Occipital lobe (tissue), 2 donors: ENCODE measurements around the gene CCKAR. TPM values are rescaled to one million over a fixed set of nuclear protein-coding genes. Genes with fewer than 3 reads are reported as not detected.

Source experiments
- DNase-seq: peaks from one replicate; lab custom pipeline; 2025; lab: John Stamatoyannopoulos, UW
- total RNA-seq: library from RNA; depleted of rRNA; stranded (reverse); fragments of >200 nt; gene quantifications from one replicate; pipeline ENCODE4 v1.2.3, GENCODE V29; 2014

CCKAR gene
- total RNA-seq, 1 donor from 2014 or later, result not detected

DNA sequence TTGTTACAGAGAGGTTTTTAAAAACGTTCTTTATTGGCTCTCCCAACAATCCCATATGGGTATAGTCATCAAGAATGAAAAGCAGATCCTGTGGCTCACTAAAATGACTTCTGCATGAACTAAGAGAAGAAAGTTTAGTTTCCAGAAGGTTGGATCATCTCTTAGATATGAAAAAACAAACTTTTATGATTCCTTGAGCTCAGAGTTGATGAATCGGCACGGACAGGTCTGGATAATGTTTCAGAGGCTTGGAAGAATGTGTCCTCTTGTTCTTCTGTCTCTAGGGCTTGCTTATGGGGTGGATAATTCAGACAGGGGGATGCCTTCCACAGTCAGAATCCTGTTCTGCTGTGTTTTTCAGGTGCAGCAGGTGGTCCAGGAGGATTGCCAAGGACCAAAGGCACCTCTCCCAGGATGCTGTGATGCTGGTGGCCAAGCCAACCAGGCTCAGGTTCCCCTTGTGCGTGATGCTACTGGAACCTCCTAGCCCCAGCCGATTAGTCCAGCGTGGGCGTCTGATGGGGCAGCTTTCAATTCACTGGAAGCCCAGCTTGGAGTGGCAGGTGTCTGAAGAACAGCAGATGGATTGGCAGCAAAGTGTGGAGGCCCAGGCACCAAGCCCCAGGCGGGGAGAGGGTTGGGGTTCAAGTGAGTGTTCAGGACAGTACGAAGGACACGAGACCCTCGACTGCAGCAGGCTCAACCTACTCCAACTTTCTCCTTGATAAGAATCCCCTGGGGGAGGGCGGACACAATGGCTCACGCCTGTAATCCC lies 30.3 kb downstream of the CCKAR start:
- DNase-seq, result no peak

DNA sequence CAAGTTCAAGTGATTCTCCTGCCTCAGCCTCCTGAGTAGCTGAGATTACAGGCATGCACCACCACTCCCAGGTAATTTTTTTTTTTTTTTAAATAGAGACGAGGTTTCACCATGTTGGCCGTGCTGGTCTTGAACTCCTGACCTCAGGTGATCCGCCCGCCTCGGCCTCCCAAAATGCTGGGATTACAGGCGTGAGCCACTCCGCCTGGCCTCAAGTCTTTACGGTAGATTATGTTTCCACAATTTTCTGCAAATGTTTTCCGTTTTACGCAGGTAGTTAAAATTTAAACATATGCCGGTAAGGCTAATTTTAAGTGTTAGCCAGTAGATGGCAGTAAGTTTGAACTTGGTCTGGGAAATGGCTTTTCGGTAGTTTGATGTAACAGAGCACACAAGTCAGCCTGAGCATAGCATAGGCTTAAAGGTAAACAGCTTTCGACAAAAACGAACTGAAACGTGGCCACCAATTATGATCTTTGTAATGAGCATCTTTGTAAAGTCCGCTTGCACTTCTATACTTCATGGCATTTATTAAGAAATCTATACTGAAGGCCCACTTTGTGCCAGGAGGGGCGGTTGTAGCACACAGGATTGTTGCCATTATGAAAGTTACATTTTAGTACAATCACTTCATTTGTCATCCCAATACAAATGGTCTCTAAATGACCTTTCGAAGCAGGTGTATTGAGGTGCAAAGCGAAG lies 31.1 kb downstream of the CCKAR start:
- no peak for DNase-seq

DNA sequence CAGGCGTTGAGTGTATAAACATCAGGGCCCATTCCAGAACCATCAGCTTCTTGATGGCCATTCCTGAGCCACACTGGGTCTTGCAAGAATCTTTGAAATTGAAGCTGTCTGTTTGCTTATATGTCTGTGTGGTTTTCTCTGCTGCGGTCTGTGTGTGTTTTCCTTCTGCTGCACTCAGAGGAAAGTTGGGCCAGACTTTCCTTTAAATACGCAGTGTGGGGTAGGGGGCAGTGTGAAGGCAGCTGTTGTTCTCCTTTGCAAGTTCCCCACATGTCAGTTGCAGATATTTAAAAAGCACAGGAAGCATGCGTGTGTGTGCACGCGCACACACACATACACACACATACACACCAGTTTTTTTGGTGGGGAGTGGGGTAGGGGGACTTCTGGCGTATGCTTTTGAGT lies 32.1 kb downstream of the CCKAR start:
- no peak for DNase-seq

DNA sequence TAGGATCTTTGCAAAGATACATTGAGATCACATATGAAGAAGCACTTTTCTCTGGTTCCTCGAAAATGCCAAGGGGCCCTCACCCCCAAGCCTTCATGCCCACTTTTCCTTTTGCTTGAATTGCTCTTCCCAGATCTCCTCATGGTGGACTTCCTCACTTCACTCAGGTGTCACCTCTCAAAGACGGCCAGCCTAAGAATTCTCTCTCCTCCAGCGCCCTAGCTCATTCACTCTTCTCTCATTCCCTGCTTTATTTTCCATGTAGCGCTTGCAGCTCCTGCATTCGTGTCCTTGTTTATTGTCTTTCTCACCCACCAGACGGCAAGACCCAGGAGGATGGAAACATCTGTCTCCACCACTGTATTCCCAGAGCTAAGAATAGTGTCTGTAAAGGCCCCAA lies 32.9 kb downstream of the CCKAR start:
- no peak for DNase-seq

DNA sequence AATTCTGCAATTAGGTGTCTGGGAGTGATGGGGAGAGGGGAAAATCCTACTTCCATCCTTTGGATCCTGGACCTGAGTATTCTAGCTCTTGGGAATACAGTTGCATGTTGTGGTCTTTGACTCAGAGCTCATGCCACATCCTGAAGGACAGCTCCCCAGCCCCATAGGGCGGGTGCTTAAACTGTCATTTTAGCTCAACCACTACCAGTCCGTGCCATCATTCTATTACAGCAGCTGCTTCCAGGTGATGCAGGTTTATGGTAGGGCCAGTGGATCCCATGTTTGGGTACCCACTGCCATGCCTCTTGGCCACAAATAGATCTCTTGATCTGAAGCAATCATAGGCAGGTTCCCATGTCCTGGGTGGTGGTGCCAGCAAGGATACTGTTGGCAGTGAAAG lies 34.7 kb downstream of the CCKAR start:
- no peak for DNase-seq

DNA sequence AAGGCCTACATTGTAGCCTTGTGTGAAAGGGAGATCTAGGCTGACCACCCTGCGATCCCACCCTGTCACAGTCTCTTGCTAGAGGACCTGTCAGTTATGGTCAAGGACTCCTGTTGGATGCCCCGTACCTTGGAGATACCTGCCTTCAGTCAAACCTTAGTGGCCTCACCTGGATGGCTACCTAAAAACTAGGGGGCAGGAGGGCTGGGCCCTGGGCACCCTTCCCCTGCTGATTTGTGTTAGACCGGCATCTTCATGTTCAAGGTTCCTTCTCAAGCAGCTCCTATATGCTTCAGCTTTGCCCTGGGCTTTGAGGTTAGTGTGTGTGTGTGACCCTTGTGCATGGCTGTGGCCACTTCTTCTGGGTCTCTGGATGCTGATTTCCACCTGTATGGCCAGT lies 35.3 kb downstream of the CCKAR start:
- no peak for DNase-seq

DNA sequence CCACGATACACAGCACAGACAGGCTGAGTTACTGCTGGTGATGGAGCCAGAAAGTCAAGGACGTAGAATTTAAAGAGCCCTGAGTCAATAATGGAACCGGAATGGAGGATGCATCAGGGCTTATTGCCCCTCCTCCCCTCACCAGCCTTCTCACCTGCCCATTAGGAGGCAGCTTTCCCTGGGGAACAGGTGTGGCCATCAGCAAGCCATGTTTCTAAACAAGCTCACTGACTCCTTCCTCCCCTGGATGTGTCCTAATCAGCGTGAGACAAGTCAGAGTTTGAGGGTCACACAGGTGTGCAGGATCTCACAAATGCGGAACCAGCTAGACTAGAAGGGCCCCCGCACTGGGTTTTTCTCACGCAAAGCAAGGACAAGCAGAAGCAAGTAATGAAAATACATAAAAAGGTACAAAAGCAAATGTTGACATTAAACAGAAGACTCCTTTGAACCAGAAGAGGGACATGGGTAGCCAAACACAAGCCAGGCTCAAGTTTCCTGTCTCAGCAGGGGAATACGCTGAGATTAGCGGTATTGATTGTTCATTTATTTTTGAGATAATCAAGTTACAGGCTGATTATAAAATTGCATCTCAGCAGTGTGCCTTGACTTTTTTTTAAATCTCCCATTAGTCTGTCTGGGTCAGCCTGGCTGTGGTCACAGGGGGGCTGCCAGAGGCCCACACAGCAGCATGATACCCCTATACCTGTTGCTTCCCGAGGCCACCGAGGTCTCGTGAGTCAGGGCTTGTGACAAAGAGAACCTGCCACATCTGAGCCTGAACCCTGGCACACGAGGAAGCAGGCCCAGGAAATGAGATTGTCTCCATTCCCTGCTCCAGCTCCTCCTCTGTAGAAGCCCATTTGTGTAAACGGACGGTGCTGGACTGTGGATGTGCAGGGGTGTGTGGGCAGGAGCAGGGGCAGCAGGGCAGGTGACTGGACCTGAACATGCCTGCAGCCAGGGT lies 37.4 kb downstream of the CCKAR start:
- DNase-seq, result no peak

DNA sequence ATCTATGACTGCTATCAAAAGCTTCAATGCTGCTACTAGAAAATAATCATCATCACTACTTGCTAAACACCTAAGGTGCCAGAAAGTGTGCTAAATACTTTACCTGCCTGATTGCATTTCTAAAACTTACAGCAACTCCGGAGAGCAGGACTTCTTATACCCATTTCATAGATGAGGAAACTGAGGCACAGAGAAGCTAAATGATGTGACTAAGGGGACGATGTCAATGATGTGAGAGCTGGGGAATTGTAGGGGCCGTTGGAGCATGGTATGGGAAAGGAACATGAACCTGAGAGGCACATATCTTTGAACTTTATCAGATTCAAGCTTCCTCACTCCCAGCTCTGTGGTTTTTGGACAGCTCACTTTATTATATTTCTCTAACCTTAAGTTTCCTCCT lies 38.7 kb downstream of the CCKAR start:
- no peak for DNase-seq

DNA sequence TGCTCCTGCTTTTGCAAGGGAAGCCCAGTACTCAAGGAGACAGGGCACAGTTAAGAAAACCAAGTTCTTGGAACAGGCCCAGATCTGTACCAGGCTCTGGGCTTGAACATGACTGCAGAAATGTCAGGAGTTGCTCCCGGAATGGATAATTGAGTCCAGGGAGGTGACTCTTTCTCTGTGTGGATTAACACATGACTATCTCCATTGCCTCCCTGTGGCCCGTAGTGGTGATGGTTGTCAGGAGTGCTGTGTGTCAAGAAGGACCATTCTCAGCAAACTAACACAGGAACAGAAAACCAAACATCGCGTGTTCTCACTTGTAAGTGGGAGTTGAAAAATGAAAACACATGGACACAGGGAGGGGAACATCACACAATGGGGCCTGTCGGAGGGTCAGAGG lies 39.9 kb downstream of the CCKAR start:
- DNase-seq, result no peak

DNA sequence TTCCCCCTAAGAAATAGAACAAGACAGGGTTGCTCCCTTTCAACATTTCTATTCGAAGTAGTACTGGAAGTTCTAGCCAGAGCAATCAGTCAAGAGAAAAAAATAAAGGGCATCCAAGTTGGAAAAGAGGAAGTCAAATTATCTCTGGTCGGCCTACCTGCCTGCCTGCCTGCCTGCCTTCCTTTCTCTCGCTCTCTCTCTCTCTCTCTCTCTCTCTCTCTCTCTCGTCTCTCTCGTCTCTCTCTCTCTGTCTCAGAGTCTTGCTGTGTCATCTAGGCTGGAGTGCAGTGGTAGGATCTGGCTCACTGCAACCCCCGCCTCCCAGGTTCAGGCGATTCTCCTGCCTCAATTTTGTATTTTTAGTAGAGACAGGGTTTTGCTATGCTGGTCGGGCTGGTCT lies 42.9 kb downstream of the CCKAR start:
- DNase-seq, result no peak

DNA sequence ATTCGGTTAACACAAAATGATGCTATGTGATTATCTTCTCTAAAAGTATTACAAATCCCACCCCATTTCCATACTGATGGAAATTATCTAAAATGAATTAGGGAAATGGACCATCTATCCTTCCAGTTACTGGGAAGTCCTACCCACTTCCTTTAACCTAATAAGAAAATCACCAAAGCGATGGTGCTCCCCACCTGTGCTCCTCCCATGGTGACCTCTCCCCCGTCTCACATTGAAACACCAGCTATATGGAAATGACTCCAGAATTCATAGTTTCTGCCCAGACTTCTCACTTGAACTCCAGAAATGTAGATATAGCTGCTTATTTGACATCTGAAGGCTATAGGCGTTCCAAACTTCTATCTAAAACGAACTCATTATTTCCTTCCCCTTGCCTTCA lies 48.5 kb downstream of the CCKAR start:
- no peak for DNase-seq

DNA sequence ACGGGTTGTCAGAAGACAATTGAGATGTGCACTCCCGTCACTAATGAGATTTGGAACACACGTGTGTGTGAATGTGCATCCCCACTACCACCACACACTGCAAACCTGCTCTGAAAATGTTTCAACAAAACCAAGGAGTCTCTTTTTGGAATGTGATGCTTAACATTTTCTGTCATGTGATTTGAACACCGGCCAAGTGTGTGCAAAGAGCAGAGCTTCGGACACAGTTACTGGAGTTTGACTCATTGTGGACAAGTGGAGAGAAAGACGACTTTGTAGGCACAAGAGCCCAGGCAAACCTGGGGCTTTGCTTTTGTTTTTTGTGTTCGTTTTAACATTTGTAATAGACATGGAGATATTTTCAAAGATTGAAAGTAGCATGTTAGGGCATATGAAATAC lies 49.2 kb downstream of the CCKAR start:
- no peak for DNase-seq

DNA sequence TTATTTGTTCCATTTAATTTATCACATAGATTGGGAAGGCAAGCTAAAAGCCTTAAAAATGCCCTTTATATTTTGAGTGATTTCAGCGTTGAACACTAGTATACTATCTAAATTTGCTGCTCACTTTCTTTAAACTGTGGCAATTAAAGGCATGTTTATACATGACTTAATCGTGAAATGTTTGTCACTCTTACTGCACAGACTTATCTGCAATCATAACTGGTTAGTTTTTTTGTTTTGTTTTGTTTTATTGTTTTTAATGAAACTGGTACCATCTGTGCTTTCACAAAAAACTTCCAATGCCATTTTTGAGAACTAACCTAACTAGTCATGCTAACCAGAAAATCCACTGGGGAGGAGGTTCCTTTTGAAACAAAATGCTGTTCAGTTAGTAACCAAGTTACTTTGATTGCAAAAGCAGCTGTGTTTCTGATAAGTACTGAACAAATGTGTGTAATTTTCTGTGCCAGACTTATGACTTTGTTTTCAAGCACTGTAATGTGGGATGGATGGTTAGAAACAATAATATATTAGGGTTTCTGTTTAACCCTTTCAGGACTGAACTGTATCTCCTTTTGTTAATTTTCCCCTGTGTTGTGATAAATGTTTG lies 56.1 kb downstream of the CCKAR start:
- DNase-seq, result no peak

DNA sequence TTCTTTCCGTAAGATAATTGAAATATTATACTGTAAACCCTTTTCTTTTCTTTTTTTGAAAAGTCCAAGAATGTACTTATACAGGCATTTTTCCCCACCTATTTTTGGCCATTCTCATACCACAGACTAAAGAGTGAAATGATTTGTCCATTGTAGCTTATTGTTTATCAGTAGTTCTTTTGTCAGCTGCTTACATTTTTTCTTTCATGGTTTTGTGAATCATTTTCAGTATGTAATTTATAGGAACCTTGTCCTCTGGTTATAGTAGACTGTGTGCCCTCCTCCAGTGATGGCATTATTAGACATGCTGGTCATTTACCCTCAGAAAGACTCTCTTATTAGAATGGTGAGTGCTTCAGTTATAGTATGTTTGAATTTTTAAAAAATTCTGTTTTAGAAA lies 56.7 kb downstream of the CCKAR start:
- DNase-seq, result no peak

DNA sequence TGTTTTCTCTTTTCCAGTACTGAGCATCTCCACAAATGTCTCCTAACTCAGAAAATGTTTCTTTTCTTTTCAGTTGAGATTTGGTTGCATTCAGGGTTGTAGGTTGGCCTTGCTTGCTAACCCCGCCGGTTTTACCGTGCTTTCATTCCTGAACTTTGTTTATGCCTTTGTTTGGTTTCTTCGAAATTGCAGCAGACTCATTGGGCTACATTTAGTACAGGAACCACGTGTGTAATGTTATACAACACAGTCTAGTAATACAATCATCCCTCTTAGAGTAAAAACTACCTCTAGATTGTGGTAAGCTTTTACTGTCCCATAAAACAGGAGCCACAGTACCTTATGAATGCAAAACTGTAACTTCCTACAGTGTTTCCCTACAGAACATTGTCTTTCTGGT lies 57.9 kb downstream of the CCKAR start:
- no peak for DNase-seq

DNA sequence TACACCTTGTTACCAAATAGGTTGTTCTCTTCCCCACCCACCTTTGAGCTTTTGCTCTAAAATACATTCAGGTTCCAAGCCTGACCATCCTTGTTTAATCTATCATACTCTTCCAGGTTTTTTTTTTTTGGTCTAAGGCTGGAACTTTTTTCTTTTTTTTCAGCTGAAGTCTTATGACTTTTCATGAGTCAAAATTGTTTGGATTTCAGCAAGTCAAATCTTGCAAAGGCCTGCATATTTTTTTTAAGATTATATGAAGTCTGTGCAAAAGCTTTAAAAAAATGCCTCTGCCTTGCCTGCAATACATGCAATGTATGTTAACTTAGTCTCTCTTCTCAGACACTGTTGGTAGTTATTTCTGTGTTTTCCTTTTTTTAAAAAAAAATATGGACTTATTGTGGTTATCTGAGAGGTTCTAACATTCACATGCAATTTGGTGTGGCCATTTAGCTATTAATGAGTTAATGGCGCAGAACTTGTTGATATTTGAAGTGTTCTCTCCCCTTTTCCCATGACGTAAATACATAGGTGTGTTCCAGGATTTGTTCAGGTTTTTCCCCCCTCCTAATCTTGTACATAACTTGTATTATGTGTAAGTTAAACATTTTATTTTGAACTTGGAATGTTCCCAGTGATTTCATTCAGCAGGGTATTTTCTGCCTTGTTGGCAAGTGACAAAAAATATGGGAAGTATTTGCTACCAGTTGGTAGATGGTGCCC lies 58.7 kb downstream of the CCKAR start:
- DNase-seq, result no peak

Other genes with a start within 250 kb of the CCKAR start
- 97.3 TPM for gene RBPJ, start 169.5 kb downstream of the CCKAR start, total RNA-seq
- gene TBC1D19, start 93.6 kb upstream of the CCKAR start, total RNA-seq, result 104 TPM